K562 (cell line): ENCODE measurements around the gene SUFU. TPM values are rescaled to one million over a fixed set of nuclear protein-coding genes. Genes with fewer than 3 reads are reported as not detected.

Experiments
- ATAC-seq: fragments of 200-7000 bp; cut with Tn5 transposase; 3 replicates; pipeline ENCODE4 v1.9.1; 2020; ENCODE audit warnings: moderate library complexity
- BruUV-seq: library from RNA; stranded (reverse); fragments of 400-500 nt; replicated peaks from 2 replicates; lab custom pipeline; 2021; lab: Mats Ljungman, UMichigan
- CTCF ChIA-PET: fragments of 300-600 bp; formaldehyde crosslinking; extraction: SDS; loops from one replicate; lab custom pipeline; 2021; ENCODE audit warnings: low intra/inter-chr PET ratio; lab: Yijun Ruan, JAX
- POLR2A ChIA-PET: fragments of 300-600, 350-650 bp; sonication (Branson Sonifier 250); formaldehyde crosslinking; extraction: SDS; loops from one replicate; lab custom pipeline; 2021; ENCODE audit warnings: antibody characterized with exemption, inconsistent platforms; lab: Yijun Ruan, JAX
- DNase-seq, 4 experiments: peaks; one replicate each; pipeline versions ENCODE4 v3.0.0 to v3.0.0-alpha.2; 2011 to 2018; ENCODE audit warnings: low spot score in 3 of 4, mixed read lengths in 3 of 4; ENCODE audit errors: extremely low read depth in 1 of 4
- FAIRE-seq: peaks from 2 replicates; lab custom pipeline; 2011; peaks lifted over from hg19 to GRCh38; lab: Jason Lieb, UNC
- H2AFZ ChIP-seq: 2 replicates; pipeline ENCODE4 v1.6.0; 2011; ENCODE audit warnings: low read depth, low read length, control low read depth, inconsistent platforms
- H3K27ac ChIP-seq: fragments of 200-600 bp; 3 replicates; pipeline ENCODE4 v1.8.0; 2011; ENCODE audit warnings: low read depth, mild to moderate bottlenecking, control low read depth, inconsistent platforms, low read length, moderate library complexity, mixed read lengths; ENCODE audit errors: extremely low read depth
- H3K27me3 ChIP-seq, 2 experiments: fragments of 300-600 bp in 1 of 2; 2 replicates in 1 of 2; 3 replicates in 1 of 2; pipeline versions ENCODE4 v1.6.0 to v1.8.0; 2011; ENCODE audit warnings: inconsistent platforms in 2 of 2, low read length in 2 of 2, mild to moderate bottlenecking in 1 of 2, mixed read lengths in 1 of 2, moderate library complexity in 1 of 2; ENCODE audit not compliant: control insufficient read depth in 2 of 2, insufficient read depth in 2 of 2
- H3K36me3 ChIP-seq: fragments of 300-600 bp; 3 replicates; pipeline ENCODE4 v1.8.0; 2011; ENCODE audit warnings: mild to moderate bottlenecking, low read length, inconsistent platforms; ENCODE audit not compliant: control insufficient read depth, insufficient read depth
- H3K4me1 ChIP-seq, 2 experiments: fragments of 200-600 bp in 1 of 2; replicated peaks in 1 of 2; 2 replicates in 1 of 2; 3 replicates in 1 of 2; pipeline versions ENCODE4 v1.5.1 to v1.8.0; 2011; ENCODE audit warnings: inconsistent platforms in 2 of 2, low read length in 2 of 2, mild to moderate bottlenecking in 1 of 2, mixed read lengths in 1 of 2, moderate library complexity in 1 of 2; ENCODE audit not compliant: control insufficient read depth in 2 of 2, insufficient read depth in 2 of 2
- H3K4me2 ChIP-seq: 2 replicates; pipeline ENCODE4 v1.6.1; 2011; ENCODE audit warnings: low read length, control low read depth, inconsistent platforms, mixed read lengths; ENCODE audit not compliant: insufficient read depth
- H3K4me3 ChIP-seq: fragments of 200-600 bp; sonication (generic), shearing (Covaris generic); 2 replicates; pipeline ENCODE4 v1.5.1; 2016; ENCODE audit warnings: control low read depth, inconsistent platforms
- H3K79me2 ChIP-seq: fragments of 200-600 bp; 3 replicates; pipeline ENCODE4 v1.8.0; 2011; ENCODE audit warnings: low read length, inconsistent platforms; ENCODE audit not compliant: control insufficient read depth, insufficient read depth
- H3K9ac ChIP-seq, 2 experiments: 2 replicates each; pipeline versions ENCODE4 v1.6.0 to v1.6.1; 2011; ENCODE audit warnings: low read depth in 2 of 2, low read length in 2 of 2, control low read depth in 1 of 2, inconsistent platforms in 1 of 2, mild to moderate bottlenecking in 1 of 2, mixed read lengths in 1 of 2; ENCODE audit not compliant: insufficient read depth in 1 of 2
- H3K9me1 ChIP-seq: one replicate; pipeline ENCODE4 v1.6.0; 2011; ENCODE audit warnings: inconsistent platforms, mild to moderate bottlenecking, low read length, moderate library complexity; ENCODE audit not compliant: control insufficient read depth, insufficient read depth
- H3K9me3 ChIP-seq: replicated peaks from 2 replicates; pipeline ENCODE4 v1.5.1; 2011; ENCODE audit warnings: low read depth, low read length, inconsistent platforms; ENCODE audit not compliant: control insufficient read depth, insufficient read depth
- H4K20me1 ChIP-seq: replicated peaks from 2 replicates; pipeline ENCODE4 v1.6.1; 2011; ENCODE audit warnings: low read length, inconsistent platforms, mixed read lengths; ENCODE audit not compliant: control insufficient read depth, insufficient read depth
- NEUROD1 ChIP-seq: fragments of 150-350 bp; IDR thresholded peaks from 2 replicates; pipeline ENCODE4 v1.6.1; 2014; ENCODE audit warnings: borderline replicate concordance, low read length, low read depth; ENCODE audit not compliant: partially characterized antibody
- RBM22 ChIP-seq: fragments of 200-400 bp; formaldehyde crosslinking; IDR thresholded peaks from 2 replicates; pipeline ENCODE4 v1.6.1; 2018; ENCODE audit warnings: low read length, low read depth; ENCODE audit not compliant: poor library complexity, severe bottlenecking
- TAF1 ChIP-seq: IDR thresholded peaks from 2 replicates; pipeline ENCODE4 v1.6.1; 2011; ENCODE audit warnings: mild to moderate bottlenecking, low read length, moderate library complexity; ENCODE audit not compliant: insufficient read depth, control insufficient read depth, severe bottlenecking; ENCODE audit errors: extremely low read depth
- TBL1XR1 ChIP-seq, 2 experiments: IDR thresholded peaks; 2 replicates each; pipeline ENCODE4 v1.6.1; 2012; ENCODE audit warnings: improper control_type of control experiment in 2 of 2, low read length in 2 of 2, mild to moderate bottlenecking in 1 of 2
- WGBS: fragments of 100-300 bp; shearing (Covaris generic); methylation state at CpG from one replicate; pipeline ENCODE4 v1.1.6; 2016; ENCODE audit warnings: low coverage, mixed read lengths; ENCODE audit not compliant: insufficient coverage; ENCODE audit errors: missing lambda C conversion rate; 5-methylcytosine and 5-hydroxymethylcytosine counted together
- in situ Hi-C: fragments of 300-500 bp; cut with MboI; formaldehyde crosslinking; loops from 4 replicates; pipeline ENCODE4 v1.15.0; 2018; ENCODE audit warnings: inconsistent platforms, mixed read lengths
- intact Hi-C: fragments of 100-400 bp; cut with micrococcal nuclease; formaldehyde crosslinking; loops from 2 replicates; pipeline ENCODE4 v1.14.2; 2022
- polyA plus RNA-seq, 8 experiments: library from polyadenylated mRNA; depleted of rRNA in 4 of 8; stranded (reverse) in 5 of 8; unstranded in 3 of 8; fragments of >200 nt; fragmentation: Nextera tagmentation in 2 of 8; fragmentation: Illumina TruSeq in 1 of 8; extraction: Ambion mirVana in 2 of 8; extraction: Trizol in 1 of 8; gene quantifications; 2 replicates each; pipeline versions ENCODE4 v1.2.1 to v1.2.3, GENCODE V29; 2011 to 2014; ENCODE audit warnings: inconsistent platforms in 1 of 8, missing spikeins in 1 of 8
- total RNA-seq, 7 experiments: library from RNA; depleted of rRNA in 6 of 7; stranded (reverse); fragments of >200 nt in 6 of 7; fragmentation: Illumina TruSeq in 2 of 7; extraction: Trizol in 2 of 7; gene quantifications; 2 replicates each; pipeline versions ENCODE4 v1.2.1 to v1.2.3, GENCODE V29; 2011 to 2021; ENCODE audit warnings: low replicate concordance in 1 of 7
- TF ChIP-seq, protein P1 (sequence below): fragments of 450-650 bp; IDR thresholded peaks from one replicate; pipeline ENCODE4 v1.6.1; 2018; ENCODE audit warnings: mild to moderate bottlenecking, moderate library complexity; ENCODE audit not compliant: partially characterized antibody
- TF ChIP-seq, protein P2 (sequence below): sonication (generic); formaldehyde crosslinking; IDR thresholded peaks from 2 replicates; pipeline ENCODE4 v1.8.1; 2022; ENCODE audit warnings: missing genetic modification reagents

The SUFU gene
- total and polyA plus RNA-seq, 9 of the 15 experiments (the other 6 are each of a cell fraction or from before 2014, with no cell fraction given), result 0.59 to 6.3 (median 0.82) TPM

- BruUV-seq, result no TSS peak
- ATAC-seq (no peak), DNase-seq (no peak), FAIRE-seq (no peak)
- H3K4me1 ChIP-seq, result no peaks in the 10 kb centered on the region; a peak in 1 of 5 replicates
- WGBS, result 69% methylated on average over 2 of the region's 2 CpGs
- H3K9me3 ChIP-seq, result no peaks in the 10 kb centered on the region
- peaks cover 29% of the 10 kb centered on the region; the same call in 2 of the 3 replicates for H3K36me3 ChIP-seq
- no peak overlapping the region for H3K4me2 ChIP-seq
- in situ Hi-C loops, result no loop called here
- H4K20me1 ChIP-seq, result 0 out of 2 replicates have a peak, but pooled peaks cover 3% of the 10 kb centered on the region
- no peak overlapping the region for H3K9ac ChIP-seq
- intact Hi-C loops, result no loop called here
- H3K27me3 ChIP-seq, result no peaks in the 10 kb centered on the region
- ChIA-PET CTCF (no interaction called here), POLR2A (interaction anchor here (0.6 kb wide), 1 partner anchor 8 kb away, joined by 3 read pairs; no protein-coding TSS in a partner anchor)
- H3K9me1 ChIP-seq, result no peaks in the 10 kb centered on the region
- H3K4me3 ChIP-seq, result no peak overlapping the region
- no peak overlapping the region for H2AFZ ChIP-seq
- no peak overlapping the region for H3K27ac ChIP-seq
- no peak for TF ChIP-seq NEUROD1
- no peak for TF ChIP-seq RBM22
- TF ChIP-seq TAF1, result no peak
- TF ChIP-seq, protein P1, sequence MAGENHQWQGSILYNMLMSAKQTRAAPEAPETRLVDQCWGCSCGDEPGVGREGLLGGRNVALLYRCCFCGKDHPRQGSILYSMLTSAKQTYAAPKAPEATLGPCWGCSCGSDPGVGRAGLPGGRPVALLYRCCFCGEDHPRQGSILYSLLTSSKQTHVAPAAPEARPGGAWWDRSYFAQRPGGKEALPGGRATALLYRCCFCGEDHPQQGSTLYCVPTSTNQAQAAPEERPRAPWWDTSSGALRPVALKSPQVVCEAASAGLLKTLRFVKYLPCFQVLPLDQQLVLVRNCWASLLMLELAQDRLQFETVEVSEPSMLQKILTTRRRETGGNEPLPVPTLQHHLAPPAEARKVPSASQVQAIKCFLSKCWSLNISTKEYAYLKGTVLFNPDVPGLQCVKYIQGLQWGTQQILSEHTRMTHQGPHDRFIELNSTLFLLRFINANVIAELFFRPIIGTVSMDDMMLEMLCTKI, result no peak
- TF ChIP-seq, protein P2, sequence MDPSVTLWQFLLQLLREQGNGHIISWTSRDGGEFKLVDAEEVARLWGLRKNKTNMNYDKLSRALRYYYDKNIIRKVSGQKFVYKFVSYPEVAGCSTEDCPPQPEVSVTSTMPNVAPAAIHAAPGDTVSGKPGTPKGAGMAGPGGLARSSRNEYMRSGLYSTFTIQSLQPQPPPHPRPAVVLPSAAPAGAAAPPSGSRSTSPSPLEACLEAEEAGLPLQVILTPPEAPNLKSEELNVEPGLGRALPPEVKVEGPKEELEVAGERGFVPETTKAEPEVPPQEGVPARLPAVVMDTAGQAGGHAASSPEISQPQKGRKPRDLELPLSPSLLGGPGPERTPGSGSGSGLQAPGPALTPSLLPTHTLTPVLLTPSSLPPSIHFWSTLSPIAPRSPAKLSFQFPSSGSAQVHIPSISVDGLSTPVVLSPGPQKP, result no peak
- TF ChIP-seq TBL1XR1 (IDR thresholded peaks at IDR 0.05; ENCODE audit: low read length in 2 of 2), result no peak
- H3K79me2 ChIP-seq, result peaks cover 59% of the 10 kb centered on the region
These were observed 10.0 kb upstream of the SUFU start for GRCh38 chr10:102493771-102494170.
